ENCODE results near the gene FGD4. TPM values are rescaled to one million over a fixed set of nuclear protein-coding genes. Genes with fewer than 3 reads are reported as not detected.

The FGD4 gene
- total RNA-seq, 4 donors from 2014 or later: 42.6 to 69.4 (median 47.3) TPM

DNA sequence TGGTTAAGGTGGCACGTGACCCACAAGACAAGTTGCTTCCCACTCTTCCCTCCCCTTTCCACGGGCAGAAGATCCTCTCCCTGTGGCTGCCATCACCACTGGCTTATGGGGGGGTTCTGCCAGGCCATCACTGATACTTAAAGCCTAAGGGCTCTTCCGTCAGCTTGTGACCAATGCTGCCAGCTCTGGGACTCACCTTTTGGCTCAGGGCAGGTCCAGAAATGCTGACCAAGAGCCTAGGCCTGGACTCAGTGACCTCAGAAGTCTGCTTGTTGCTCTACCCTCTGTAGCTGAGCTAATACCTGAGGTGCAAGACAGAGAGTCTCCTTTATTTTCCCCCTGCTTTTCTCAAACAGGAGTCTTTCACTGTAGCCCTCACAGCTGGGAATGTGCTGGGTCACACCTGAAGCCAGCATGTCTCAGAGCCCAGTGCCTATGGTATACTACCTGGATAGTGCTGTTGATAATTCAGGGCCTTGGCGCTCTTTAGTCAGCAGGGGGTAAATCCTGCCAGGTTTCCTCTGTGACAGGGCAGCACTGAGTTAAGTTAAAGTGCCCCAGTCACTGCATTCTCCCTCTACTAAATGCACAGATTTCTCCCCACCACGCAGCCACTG lies 19.7 kb downstream of the FGD4 start:
- TF ChIP-seq EP300 (IDR thresholded peaks at IDR 0.05) (no peak), POLR2AphosphoS5 (IDR thresholded peaks at IDR 0.05) (no peak), POLR2A (IDR thresholded peaks at IDR 0.05) (no peak)
- TF ChIP-seq, protein P1, sequence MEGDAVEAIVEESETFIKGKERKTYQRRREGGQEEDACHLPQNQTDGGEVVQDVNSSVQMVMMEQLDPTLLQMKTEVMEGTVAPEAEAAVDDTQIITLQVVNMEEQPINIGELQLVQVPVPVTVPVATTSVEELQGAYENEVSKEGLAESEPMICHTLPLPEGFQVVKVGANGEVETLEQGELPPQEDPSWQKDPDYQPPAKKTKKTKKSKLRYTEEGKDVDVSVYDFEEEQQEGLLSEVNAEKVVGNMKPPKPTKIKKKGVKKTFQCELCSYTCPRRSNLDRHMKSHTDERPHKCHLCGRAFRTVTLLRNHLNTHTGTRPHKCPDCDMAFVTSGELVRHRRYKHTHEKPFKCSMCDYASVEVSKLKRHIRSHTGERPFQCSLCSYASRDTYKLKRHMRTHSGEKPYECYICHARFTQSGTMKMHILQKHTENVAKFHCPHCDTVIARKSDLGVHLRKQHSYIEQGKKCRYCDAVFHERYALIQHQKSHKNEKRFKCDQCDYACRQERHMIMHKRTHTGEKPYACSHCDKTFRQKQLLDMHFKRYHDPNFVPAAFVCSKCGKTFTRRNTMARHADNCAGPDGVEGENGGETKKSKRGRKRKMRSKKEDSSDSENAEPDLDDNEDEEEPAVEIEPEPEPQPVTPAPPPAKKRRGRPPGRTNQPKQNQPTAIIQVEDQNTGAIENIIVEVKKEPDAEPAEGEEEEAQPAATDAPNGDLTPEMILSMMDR (IDR thresholded peaks at IDR 0.05): no peak
- no peak overlapping the region for H3K27ac ChIP-seq
- WGBS: 70% methylated on average over 1 of the region's 5 CpGs

DNA sequence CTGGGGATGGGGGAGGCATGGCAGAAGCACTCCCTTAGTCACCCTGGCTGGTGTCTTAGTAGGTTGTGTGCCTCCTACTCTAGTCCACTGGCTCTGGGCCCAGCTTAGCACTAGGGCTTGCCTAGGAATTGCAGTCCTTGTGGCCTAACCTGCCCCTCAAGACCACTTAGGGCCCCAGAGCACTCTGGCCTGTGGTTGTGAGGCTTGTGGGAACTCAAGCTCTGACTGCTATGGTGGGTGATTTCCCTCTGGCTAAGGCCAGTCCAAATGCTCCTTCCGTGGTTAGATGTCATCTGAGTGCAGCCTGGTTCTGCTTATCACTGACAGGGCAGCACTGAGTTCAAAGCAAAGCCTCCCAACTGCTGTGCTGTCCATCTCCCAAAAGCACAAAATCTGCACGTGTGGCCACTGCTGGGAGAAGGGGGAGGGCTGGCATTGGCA lies 20.2 kb downstream of the FGD4 start:
- H3K36me3 ChIP-seq: no peaks in the 10 kb centered on the region
- H3K27ac ChIP-seq: no peak overlapping the region
- 67% methylated on average over 2 of the region's 2 CpGs for WGBS
- TF ChIP-seq POLR2A (IDR thresholded peaks at IDR 0.05) (no peak), EP300 (IDR thresholded peaks at IDR 0.05) (no peak), POLR2AphosphoS5 (IDR thresholded peaks at IDR 0.05) (no peak)
- TF ChIP-seq, protein P1 (IDR thresholded peaks at IDR 0.05): no peak
- no peaks in the 10 kb centered on the region for H3K9me3 ChIP-seq
- no peak for DNase-seq (ENCODE audit: low spot score in 2 of 2)
- no peak overlapping the region for H3K4me3 ChIP-seq
- peaks cover 16% of the 10 kb centered on the region for H3K4me1 ChIP-seq
- no peaks in the 10 kb centered on the region for H3K27me3 ChIP-seq

More for the DNA sequence above, 19.7 kb downstream of the FGD4 start:
- DNase-seq (ENCODE audit: low spot score in 2 of 2): no peak
- H3K9me3 ChIP-seq: no peaks in the 10 kb centered on the region
- no peaks in the 10 kb centered on the region for H3K36me3 ChIP-seq
- no peaks in the 10 kb centered on the region for H3K27me3 ChIP-seq
- no peak overlapping the region for H3K4me3 ChIP-seq
- peaks cover 16% of the 10 kb centered on the region for H3K4me1 ChIP-seq

DNA sequence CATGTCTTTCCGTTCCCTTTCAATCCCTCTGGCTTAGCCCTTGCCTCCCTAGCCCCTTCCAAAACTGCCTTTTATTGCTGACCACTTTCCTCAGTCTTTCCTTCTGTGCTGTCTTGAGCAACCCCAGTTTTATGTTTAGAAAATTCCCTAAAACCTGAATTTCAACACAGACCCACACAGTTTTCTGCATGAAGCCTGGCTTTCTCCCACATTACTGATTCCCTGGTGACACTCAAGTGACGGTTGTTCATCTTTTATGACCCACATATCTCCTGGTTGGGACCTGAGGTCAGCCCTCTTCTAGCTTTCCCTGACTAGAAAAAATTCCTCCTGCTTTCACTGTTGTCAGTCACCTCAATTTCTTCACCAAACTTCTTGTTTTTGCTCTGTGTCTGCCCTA lies 21.0 kb downstream of the FGD4 start:
- no peak overlapping the region for H3K27ac ChIP-seq
- peaks cover 16% of the 10 kb centered on the region for H3K4me1 ChIP-seq
- TF ChIP-seq POLR2AphosphoS5 (IDR thresholded peaks at IDR 0.05) (no peak), POLR2A (IDR thresholded peaks at IDR 0.05) (no peak)
- TF ChIP-seq, protein P1 (IDR thresholded peaks at IDR 0.05): no peak
- H3K9me3 ChIP-seq: no peaks in the 10 kb centered on the region
- H3K27me3 ChIP-seq: no peaks in the 10 kb centered on the region
- DNase-seq (ENCODE audit: low spot score in 2 of 2): no peak
- H3K36me3 ChIP-seq: no peaks in the 10 kb centered on the region
- no peak overlapping the region for H3K4me3 ChIP-seq
- 84% methylated on average over 2 of the region's 2 CpGs for WGBS

DNA sequence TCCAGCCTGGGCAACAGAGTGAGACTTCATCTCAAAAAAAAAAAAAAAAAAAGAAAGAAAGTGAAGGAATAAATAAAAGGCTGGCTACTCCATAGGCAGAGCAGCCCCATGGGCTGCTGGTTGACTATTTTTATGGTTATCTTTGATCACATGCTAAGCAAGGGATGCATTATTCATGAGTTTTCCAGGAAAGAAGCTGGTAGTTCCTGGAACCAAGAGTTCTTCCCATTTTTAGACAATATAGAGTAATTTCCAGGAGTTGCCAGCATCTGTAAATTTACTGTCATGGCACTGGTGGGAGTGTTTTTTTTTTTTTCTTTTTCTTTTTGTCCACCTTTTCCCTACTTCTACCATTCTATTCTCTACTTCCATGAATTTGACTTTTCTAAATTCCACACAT lies 24.2 kb downstream of the FGD4 start:
- no peaks in the 10 kb centered on the region for H3K36me3 ChIP-seq
- no peaks in the 10 kb centered on the region for H3K9me3 ChIP-seq
- H3K4me3 ChIP-seq: no peak overlapping the region
- H3K27ac ChIP-seq: no peak overlapping the region
- H3K4me1 ChIP-seq: peaks cover 16% of the 10 kb centered on the region
- no peak for DNase-seq (ENCODE audit: low spot score in 2 of 2)
- no peaks in the 10 kb centered on the region for H3K27me3 ChIP-seq
- TF ChIP-seq POLR2A (IDR thresholded peaks at IDR 0.05) (no peak), EP300 (IDR thresholded peaks at IDR 0.05) (no peak), POLR2AphosphoS5 (IDR thresholded peaks at IDR 0.05) (no peak)
- TF ChIP-seq, protein P1 (IDR thresholded peaks at IDR 0.05): no peak

DNA sequence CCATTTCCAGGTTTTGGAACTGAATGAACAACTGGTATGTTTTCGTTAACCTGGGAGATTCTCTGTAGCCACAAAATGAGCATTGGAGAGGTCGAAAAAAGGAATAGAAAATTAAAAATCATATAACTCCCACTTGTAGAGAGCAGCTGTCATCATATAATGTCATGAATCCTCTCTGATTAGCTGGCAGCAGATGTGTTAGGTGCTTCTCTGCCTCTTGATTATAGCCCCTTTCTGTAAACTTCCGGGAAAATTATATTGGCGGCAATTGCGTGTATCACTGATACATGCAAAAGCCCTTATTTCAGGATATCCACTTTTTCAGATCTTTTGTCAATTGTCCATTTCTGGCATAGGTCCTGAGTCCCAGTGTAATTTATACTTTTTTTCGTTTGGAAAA lies 31.7 kb downstream of the FGD4 start:
- WGBS: 76% methylated on average over 6 of the region's 6 CpGs
- no peak for DNase-seq (ENCODE audit: low spot score in 2 of 2)
- Histone ChIP-seq H3K27me3 (no peaks in the 10 kb centered on the region), H3K27ac (no peak overlapping the region), H3K4me1 (no peaks in the 10 kb centered on the region), H3K4me3 (no peak overlapping the region), H3K36me3 (no peaks in the 10 kb centered on the region), H3K9me3 (no peaks in the 10 kb centered on the region)
- TF ChIP-seq POLR2AphosphoS5 (IDR thresholded peaks at IDR 0.05): no peak
- TF ChIP-seq EP300 (IDR thresholded peaks at IDR 0.05): no peak
- TF ChIP-seq POLR2A (IDR thresholded peaks at IDR 0.05): no peak
- TF ChIP-seq, protein P1 (IDR thresholded peaks at IDR 0.05): no peak
